ENCODE measurements around the gene PAXX.

DNA sequence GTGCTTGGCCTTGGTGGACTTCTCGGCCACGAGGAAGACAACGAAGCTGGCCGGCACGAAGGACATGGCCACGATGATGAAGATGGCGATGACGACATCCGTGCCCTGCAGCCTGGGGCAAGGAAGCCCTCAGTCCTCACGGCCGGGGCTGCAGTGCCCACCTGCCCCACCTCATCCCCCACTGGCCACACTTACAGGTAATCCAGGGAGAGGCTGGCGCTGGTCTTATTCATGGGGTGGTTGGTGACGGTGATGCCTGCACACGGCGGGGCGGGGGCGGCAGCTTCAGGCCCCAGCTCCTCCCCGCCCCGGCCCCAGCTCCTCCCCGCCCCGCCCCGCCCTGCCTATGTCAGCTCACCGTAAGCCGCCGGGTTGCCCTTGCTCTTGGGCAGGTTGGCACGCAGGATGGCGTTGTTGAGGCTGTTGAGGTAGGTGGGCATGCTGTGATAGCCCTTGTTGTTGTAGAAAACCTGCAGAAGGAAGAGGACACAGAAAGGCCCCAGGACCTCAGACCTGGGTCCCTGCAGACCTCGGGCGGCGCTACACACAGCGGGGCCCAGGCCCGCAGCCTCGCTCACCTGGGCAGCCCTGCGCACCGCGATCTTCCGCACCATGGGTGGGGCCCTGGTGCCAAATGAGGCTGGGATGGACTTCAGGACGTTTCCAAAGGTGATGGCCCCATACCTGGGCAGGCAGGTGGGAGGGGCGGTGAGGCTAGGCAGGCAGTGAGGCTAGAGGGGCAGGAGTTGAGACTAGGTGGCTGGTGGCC lies 19.9 kb downstream of the PAXX start:
- TF ChIP-seq, protein P1, sequence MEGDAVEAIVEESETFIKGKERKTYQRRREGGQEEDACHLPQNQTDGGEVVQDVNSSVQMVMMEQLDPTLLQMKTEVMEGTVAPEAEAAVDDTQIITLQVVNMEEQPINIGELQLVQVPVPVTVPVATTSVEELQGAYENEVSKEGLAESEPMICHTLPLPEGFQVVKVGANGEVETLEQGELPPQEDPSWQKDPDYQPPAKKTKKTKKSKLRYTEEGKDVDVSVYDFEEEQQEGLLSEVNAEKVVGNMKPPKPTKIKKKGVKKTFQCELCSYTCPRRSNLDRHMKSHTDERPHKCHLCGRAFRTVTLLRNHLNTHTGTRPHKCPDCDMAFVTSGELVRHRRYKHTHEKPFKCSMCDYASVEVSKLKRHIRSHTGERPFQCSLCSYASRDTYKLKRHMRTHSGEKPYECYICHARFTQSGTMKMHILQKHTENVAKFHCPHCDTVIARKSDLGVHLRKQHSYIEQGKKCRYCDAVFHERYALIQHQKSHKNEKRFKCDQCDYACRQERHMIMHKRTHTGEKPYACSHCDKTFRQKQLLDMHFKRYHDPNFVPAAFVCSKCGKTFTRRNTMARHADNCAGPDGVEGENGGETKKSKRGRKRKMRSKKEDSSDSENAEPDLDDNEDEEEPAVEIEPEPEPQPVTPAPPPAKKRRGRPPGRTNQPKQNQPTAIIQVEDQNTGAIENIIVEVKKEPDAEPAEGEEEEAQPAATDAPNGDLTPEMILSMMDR (IDR thresholded peaks at IDR 0.05; ENCODE audit: poor library complexity, severe bottlenecking): no peak
- no peak for TF ChIP-seq EP300 (conservative IDR thresholded peaks at IDR 0.05; ENCODE audit: poor library complexity, severe bottlenecking)
- no peak for TF ChIP-seq POLR2AphosphoS5 (IDR thresholded peaks at IDR 0.05)

Data from neural cell (in vitro differentiated cells).